ENCODE measurements around the gene KIF18B. TPM values are rescaled to one million over a fixed set of nuclear protein-coding genes. Genes with fewer than 3 reads are reported as not detected.
A peak's percentile ranks its signal among the peaks of the same experiment; 100 is the strongest.

The KIF18B gene
- total RNA-seq, 1 experiment from 2014 or later: 82.2 TPM

DNA sequence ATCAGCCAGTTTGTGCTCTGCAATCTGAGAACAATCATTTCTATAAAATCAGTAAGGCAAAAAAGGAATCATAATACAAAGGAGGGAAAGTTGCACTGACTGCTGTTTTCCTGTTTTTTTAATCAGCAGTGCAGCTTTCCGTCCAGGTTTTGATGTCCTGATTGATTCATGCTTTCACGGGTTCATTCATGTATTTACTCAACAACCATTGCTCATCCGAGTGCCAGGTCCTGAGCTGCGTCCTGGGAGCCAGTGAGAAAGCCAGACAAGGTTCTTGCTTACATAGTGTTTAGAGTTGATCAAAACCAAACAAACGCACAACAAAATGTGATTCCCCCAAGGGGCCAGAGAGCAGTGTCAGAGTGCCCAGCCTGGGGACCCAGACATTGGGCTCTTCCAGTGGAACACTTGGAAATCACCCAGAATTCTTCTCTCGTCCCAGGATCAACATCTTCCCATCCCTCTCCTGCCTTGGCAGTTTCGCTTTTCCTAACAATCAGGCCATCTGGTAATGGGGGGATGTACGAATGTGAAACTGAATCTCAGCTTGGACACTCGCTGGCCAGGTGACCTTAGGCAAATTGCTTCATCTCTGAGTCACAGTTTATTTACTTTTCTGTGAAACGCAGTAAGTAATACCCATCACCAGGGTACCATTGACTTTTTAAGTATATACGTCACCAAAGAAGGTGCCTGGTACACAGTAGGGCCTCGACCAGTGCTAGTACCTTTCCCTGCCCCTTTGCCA, 33.8 kb upstream of the KIF18B start:
- H3K4me3 Mint-ChIP-seq: no peak overlapping the region
- no peak overlapping the region for H3K27ac Mint-ChIP-seq
- DNase-seq (ENCODE audit: low spot score) (no peak), ATAC-seq (no peak)
- H3K36me3 Mint-ChIP-seq: no peaks in the 10 kb centered on the region
- no peak for TF ChIP-seq NR2C2 (CRISPR knock-in tag; IDR thresholded peaks at IDR 0.05)
- TF ChIP-seq GABPB1 (CRISPR knock-in tag; IDR thresholded peaks at IDR 0.05): peak; percentile 83
- TF ChIP-seq ZNF317 (CRISPR knock-in tag; IDR thresholded peaks at IDR 0.05; ENCODE audit: borderline replicate concordance, low read depth): no peak
- TF ChIP-seq, protein P1, sequence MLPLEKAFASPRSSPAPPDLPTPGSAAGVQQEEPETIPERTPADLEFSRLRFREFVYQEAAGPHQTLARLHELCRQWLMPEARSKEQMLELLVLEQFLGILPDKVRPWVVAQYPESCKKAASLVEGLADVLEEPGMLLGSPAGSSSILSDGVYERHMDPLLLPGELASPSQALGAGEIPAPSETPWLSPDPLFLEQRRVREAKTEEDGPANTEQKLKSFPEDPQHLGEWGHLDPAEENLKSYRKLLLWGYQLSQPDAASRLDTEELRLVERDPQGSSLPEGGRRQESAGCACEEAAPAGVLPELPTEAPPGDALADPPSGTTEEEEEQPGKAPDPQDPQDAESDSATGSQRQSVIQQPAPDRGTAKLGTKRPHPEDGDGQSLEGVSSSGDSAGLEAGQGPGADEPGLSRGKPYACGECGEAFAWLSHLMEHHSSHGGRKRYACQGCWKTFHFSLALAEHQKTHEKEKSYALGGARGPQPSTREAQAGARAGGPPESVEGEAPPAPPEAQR (CRISPR knock-in tag; IDR thresholded peaks at IDR 0.05): no peak
- H3K27me3 Mint-ChIP-seq (ENCODE audit: low read depth): peaks cover 5% of the 10 kb centered on the region
- no peaks in the 10 kb centered on the region for H3K9me3 Mint-ChIP-seq
- CTCF ChIA-PET: interaction anchor here (0.8 kb wide), 1 partner anchor 154 kb away, joined by 3 read pairs; the partner anchor contains the start of gene ACBD4
- H3K4me1 Mint-ChIP-seq: peaks cover 17% of the 10 kb centered on the region
- POLR2A ChIA-PET: no interaction called here

DNA sequence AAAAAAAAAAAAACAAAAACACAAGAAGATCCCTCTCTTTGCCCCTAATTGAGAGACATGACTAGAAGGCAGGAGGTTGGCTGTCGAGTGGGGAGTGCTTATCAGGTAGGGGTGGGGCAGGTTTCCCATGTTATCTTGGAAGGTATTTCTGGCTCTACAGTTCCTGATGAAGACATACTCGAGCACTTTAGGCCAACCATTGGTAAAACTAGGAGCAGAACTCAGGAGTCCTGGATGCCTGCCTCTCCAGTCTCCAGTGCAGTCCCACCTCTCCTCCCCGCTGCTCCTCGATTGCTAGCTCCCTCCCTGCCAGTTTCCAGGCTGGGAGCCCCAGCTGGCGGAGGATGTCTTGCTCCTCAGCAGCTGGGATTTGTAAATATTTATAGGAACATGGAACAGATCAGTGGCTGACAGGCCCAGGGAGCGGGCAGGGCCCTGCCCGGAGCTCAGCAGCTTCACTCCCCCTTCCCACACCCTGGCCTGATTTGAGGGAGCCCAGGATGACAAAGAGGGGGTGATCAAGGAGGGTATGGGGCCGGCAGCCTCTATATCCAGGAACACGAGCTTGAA, 31.9 kb upstream of the KIF18B start:
- Mint-ChIP-seq H3K27ac (no peak overlapping the region), H3K9me3 (no peaks in the 10 kb centered on the region), H3K4me1 (peaks cover 17% of the 10 kb centered on the region), H3K27me3 (ENCODE audit: low read depth) (peaks cover 3% of the 10 kb centered on the region; the same call in 1 of the 2 replicates), H3K36me3 (no peaks in the 10 kb centered on the region), H3K4me3 (no peak overlapping the region)
- POLR2A ChIA-PET: interaction anchor here (0.5 to 0.7 kb wide), 3 partner anchors 39 to 175 kb away, joined by 3 to 4 read pairs (median 4); no protein-coding TSS in a partner anchor
- no peak for TF ChIP-seq RORB (CRISPR knock-in tag; IDR thresholded peaks at IDR 0.05)
- TF ChIP-seq, protein P2, sequence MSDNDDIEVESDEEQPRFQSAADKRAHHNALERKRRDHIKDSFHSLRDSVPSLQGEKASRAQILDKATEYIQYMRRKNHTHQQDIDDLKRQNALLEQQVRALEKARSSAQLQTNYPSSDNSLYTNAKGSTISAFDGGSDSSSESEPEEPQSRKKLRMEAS (CRISPR knock-in tag; IDR thresholded peaks at IDR 0.05): no peak
- no peak for TF ChIP-seq CREB1 (CRISPR knock-in tag; IDR thresholded peaks at IDR 0.05)
- TF ChIP-seq, protein P3, sequence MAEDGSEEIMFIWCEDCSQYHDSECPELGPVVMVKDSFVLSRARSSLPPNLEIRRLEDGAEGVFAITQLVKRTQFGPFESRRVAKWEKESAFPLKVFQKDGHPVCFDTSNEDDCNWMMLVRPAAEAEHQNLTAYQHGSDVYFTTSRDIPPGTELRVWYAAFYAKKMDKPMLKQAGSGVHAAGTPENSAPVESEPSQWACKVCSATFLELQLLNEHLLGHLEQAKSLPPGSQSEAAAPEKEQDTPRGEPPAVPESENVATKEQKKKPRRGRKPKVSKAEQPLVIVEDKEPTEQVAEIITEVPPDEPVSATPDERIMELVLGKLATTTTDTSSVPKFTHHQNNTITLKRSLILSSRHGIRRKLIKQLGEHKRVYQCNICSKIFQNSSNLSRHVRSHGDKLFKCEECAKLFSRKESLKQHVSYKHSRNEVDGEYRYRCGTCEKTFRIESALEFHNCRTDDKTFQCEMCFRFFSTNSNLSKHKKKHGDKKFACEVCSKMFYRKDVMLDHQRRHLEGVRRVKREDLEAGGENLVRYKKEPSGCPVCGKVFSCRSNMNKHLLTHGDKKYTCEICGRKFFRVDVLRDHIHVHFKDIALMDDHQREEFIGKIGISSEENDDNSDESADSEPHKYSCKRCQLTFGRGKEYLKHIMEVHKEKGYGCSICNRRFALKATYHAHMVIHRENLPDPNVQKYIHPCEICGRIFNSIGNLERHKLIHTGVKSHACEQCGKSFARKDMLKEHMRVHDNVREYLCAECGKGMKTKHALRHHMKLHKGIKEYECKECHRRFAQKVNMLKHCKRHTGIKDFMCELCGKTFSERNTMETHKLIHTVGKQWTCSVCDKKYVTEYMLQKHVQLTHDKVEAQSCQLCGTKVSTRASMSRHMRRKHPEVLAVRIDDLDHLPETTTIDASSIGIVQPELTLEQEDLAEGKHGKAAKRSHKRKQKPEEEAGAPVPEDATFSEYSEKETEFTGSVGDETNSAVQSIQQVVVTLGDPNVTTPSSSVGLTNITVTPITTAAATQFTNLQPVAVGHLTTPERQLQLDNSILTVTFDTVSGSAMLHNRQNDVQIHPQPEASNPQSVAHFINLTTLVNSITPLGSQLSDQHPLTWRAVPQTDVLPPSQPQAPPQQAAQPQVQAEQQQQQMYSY (CRISPR knock-in tag; IDR thresholded peaks at IDR 0.05): no peak
- TF ChIP-seq, protein P4, sequence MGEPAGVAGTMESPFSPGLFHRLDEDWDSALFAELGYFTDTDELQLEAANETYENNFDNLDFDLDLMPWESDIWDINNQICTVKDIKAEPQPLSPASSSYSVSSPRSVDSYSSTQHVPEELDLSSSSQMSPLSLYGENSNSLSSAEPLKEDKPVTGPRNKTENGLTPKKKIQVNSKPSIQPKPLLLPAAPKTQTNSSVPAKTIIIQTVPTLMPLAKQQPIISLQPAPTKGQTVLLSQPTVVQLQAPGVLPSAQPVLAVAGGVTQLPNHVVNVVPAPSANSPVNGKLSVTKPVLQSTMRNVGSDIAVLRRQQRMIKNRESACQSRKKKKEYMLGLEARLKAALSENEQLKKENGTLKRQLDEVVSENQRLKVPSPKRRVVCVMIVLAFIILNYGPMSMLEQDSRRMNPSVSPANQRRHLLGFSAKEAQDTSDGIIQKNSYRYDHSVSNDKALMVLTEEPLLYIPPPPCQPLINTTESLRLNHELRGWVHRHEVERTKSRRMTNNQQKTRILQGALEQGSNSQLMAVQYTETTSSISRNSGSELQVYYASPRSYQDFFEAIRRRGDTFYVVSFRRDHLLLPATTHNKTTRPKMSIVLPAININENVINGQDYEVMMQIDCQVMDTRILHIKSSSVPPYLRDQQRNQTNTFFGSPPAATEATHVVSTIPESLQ (CRISPR knock-in tag; IDR thresholded peaks at IDR 0.05): no peak
- TF ChIP-seq ZNF416 (CRISPR knock-in tag; IDR thresholded peaks at IDR 0.05): no peak
- TF ChIP-seq, protein P5, sequence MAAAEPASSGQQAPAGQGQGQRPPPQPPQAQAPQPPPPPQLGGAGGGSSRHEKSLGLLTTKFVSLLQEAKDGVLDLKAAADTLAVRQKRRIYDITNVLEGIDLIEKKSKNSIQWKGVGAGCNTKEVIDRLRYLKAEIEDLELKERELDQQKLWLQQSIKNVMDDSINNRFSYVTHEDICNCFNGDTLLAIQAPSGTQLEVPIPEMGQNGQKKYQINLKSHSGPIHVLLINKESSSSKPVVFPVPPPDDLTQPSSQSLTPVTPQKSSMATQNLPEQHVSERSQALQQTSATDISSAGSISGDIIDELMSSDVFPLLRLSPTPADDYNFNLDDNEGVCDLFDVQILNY (CRISPR knock-in tag; IDR thresholded peaks at IDR 0.05): no peak
- no peak for TF ChIP-seq ZNF396 (CRISPR knock-in tag; IDR thresholded peaks at IDR 0.05; ENCODE audit: borderline replicate concordance)
- no peak for TF ChIP-seq PRRX2 (CRISPR knock-in tag; IDR thresholded peaks at IDR 0.05)
- TF ChIP-seq SP1 (CRISPR knock-in tag; conservative IDR thresholded peaks at IDR 0.05): no peak
- no peak for TF ChIP-seq ELF4 (CRISPR knock-in tag; IDR thresholded peaks at IDR 0.05; ENCODE audit: low read depth)
- TF ChIP-seq, protein P6, sequence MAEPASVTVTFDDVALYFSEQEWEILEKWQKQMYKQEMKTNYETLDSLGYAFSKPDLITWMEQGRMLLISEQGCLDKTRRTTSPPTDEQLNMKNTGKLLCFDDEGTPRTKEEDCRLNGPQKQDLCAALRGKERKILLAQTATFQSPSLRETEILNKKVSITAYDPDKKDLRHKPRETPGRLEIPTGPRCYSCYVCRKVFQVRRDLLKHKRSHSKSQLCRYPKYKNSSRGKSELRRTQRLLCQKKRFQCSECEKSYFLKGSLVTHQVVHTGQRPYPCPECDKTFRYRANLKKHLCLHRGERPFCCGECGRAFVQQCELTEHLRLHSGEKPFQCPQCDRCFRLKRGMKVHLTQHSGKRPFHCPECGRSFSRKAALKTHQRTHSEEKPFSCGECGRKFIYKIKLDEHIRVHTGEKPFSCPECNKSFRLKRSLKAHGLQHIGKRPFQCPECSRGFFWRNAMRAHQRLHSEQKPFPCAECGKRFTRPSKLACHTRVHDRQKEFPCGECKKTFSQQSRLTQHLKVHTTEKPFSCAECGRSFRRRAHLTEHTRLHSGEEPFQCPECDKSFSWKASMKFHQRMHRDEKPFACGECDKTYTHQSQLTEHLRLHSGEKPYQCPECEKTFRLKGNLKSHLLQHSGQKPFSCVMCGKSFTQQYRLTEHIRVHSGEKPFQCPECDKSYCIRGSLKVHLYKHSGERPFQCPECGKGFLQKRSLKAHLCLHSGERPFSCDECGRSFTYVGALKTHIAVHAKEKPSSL (CRISPR knock-in tag; conservative IDR thresholded peaks at IDR 0.05): no peak
- TF ChIP-seq, protein P7, sequence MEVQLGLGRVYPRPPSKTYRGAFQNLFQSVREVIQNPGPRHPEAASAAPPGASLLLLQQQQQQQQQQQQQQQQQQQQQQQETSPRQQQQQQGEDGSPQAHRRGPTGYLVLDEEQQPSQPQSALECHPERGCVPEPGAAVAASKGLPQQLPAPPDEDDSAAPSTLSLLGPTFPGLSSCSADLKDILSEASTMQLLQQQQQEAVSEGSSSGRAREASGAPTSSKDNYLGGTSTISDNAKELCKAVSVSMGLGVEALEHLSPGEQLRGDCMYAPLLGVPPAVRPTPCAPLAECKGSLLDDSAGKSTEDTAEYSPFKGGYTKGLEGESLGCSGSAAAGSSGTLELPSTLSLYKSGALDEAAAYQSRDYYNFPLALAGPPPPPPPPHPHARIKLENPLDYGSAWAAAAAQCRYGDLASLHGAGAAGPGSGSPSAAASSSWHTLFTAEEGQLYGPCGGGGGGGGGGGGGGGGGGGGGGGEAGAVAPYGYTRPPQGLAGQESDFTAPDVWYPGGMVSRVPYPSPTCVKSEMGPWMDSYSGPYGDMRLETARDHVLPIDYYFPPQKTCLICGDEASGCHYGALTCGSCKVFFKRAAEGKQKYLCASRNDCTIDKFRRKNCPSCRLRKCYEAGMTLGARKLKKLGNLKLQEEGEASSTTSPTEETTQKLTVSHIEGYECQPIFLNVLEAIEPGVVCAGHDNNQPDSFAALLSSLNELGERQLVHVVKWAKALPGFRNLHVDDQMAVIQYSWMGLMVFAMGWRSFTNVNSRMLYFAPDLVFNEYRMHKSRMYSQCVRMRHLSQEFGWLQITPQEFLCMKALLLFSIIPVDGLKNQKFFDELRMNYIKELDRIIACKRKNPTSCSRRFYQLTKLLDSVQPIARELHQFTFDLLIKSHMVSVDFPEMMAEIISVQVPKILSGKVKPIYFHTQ (CRISPR knock-in tag; IDR thresholded peaks at IDR 0.05): no peak
- TF ChIP-seq TEAD1 (CRISPR knock-in tag; IDR thresholded peaks at IDR 0.05): no peak
- no peak for TF ChIP-seq ZNF423 (CRISPR knock-in tag; IDR thresholded peaks at IDR 0.05)
- no peak for TF ChIP-seq CREM (CRISPR knock-in tag; IDR thresholded peaks at IDR 0.05)
- ATAC-seq: no peak
- CTCF ChIA-PET: interaction anchor here (0.8 to 4.4 kb wide), 9 partner anchors 7 to 69 kb away, joined by 3 to 37 read pairs (median 4); partner anchors contain the start of gene C1QL1
- DNase-seq (ENCODE audit: low spot score): no peak
